WTC11 (cell line): ENCODE results near the gene FCGBP. TPM values are rescaled to one million over a fixed set of nuclear protein-coding genes. Genes with fewer than 3 reads are reported as not detected.

Experiments used
- ATAC-seq: fragments of 200-7000 bp; cut with Tn5 transposase; 2 replicates; pipeline ENCODE4 v1.10.0; 2021; ENCODE audit warnings: mild to moderate bottlenecking, moderate library complexity
- CTCF ChIA-PET: fragments of 300-600 bp; sonication (Branson Sonifier 250); formaldehyde crosslinking; loops from one replicate; lab custom pipeline; 2021; ENCODE audit warnings: antibody characterized with exemption; lab: Charles Lee
- POLR2A ChIA-PET: fragments of 350-600 bp; sonication (Branson Sonifier 250); formaldehyde crosslinking; loops from one replicate; lab custom pipeline; 2021; ENCODE audit warnings: antibody characterized with exemption; lab: Charles Lee
- DNase-seq: peaks from one replicate; pipeline ENCODE4 v3.0.0; 2021; ENCODE audit warnings: low spot score
- H3K27ac Mint-ChIP-seq: 2 replicates; pipeline ENCODE4 v1.8.0; 2021; ENCODE audit warnings: mixed read lengths
- H3K27me3 Mint-ChIP-seq: 2 replicates; pipeline ENCODE4 v1.8.0; 2021; ENCODE audit warnings: low read depth, mild to moderate bottlenecking, moderate library complexity, mixed read lengths
- H3K36me3 Mint-ChIP-seq: 2 replicates; pipeline ENCODE4 v1.8.0; 2021; ENCODE audit warnings: mixed read lengths
- H3K4me1 Mint-ChIP-seq: 2 replicates; pipeline ENCODE4 v1.8.0; 2022; ENCODE audit warnings: mixed read lengths
- H3K4me3 Mint-ChIP-seq: 2 replicates; pipeline ENCODE4 v1.8.0; 2021; ENCODE audit warnings: mild to moderate bottlenecking, moderate library complexity, mixed read lengths
- H3K9me3 Mint-ChIP-seq: 2 replicates; pipeline ENCODE4 v1.8.0; 2021; ENCODE audit warnings: mixed read lengths
- CREB1 ChIP-seq: sonication (generic); formaldehyde crosslinking; IDR thresholded peaks from 2 replicates; pipeline ENCODE4 v1.8.0; 2023; ENCODE audit warnings: mild to moderate bottlenecking, missing genetic modification reagents
- EMX1 ChIP-seq: fragments of 250-450 bp; sonication (Bioruptor Pico); IDR thresholded peaks from 2 replicates; pipeline ENCODE4 v1.8.0; 2021; ENCODE audit warnings: mild to moderate bottlenecking
- ETV6 ChIP-seq: sonication (generic); formaldehyde crosslinking; IDR thresholded peaks from 2 replicates; pipeline ENCODE4 v1.8.1; 2022; ENCODE audit warnings: mild to moderate bottlenecking, missing genetic modification reagents
- HMGXB4 ChIP-seq: sonication (generic); formaldehyde crosslinking; IDR thresholded peaks from 2 replicates; pipeline ENCODE4 v1.8.1; 2023; ENCODE audit warnings: mild to moderate bottlenecking, moderate library complexity, missing genetic modification reagents
- MXD4 ChIP-seq: fragments of 250-450 bp; sonication (Bioruptor Pico); IDR thresholded peaks from 2 replicates; pipeline ENCODE4 v1.8.0; 2021; ENCODE audit warnings: mild to moderate bottlenecking, moderate library complexity, borderline replicate concordance
- MYBL2 ChIP-seq: sonication (generic); formaldehyde crosslinking; IDR thresholded peaks from 2 replicates; pipeline ENCODE4 v1.8.1; 2023; ENCODE audit warnings: mild to moderate bottlenecking, moderate library complexity, missing genetic modification reagents
- NFYB ChIP-seq: sonication (generic); formaldehyde crosslinking; conservative IDR thresholded peaks from 2 replicates; pipeline ENCODE4 v1.8.0; 2022; ENCODE audit warnings: low read depth, missing genetic modification reagents
- NR2C2 ChIP-seq: sonication (generic); formaldehyde crosslinking; IDR thresholded peaks from 2 replicates; pipeline ENCODE4 v1.8.0; 2022; ENCODE audit warnings: mild to moderate bottlenecking, missing genetic modification reagents
- PRDM15 ChIP-seq: sonication (generic); formaldehyde crosslinking; IDR thresholded peaks from 2 replicates; pipeline ENCODE4 v1.8.0; 2022; ENCODE audit warnings: missing genetic modification reagents
- SP1 ChIP-seq: sonication (generic); formaldehyde crosslinking; conservative IDR thresholded peaks from 2 replicates; pipeline ENCODE4 v1.8.1; 2022; ENCODE audit warnings: missing genetic modification reagents
- TEAD4 ChIP-seq: sonication (generic); formaldehyde crosslinking; IDR thresholded peaks from 2 replicates; pipeline ENCODE4 v1.8.0; 2022; ENCODE audit warnings: mild to moderate bottlenecking, missing genetic modification reagents
- ZBTB43 ChIP-seq: sonication (generic); formaldehyde crosslinking; IDR thresholded peaks from 2 replicates; pipeline ENCODE4 v1.8.1; 2023; ENCODE audit warnings: mild to moderate bottlenecking, missing genetic modification reagents
- ZNF121 ChIP-seq: sonication (generic); formaldehyde crosslinking; IDR thresholded peaks from 2 replicates; pipeline ENCODE4 v1.8.0; 2023; ENCODE audit warnings: missing genetic modification reagents
- total RNA-seq: library from RNA; stranded (reverse); gene quantifications from 3 replicates; pipeline ENCODE4 v1.2.3, GENCODE V29; 2021
- TF ChIP-seq, protein P1 (sequence below): sonication (generic); formaldehyde crosslinking; IDR thresholded peaks from 2 replicates; pipeline ENCODE4 v1.8.0; 2022; ENCODE audit warnings: mild to moderate bottlenecking, missing genetic modification reagents
- TF ChIP-seq, protein P2 (sequence below): fragments of 250-450 bp; sonication (Bioruptor Pico); IDR thresholded peaks from 2 replicates; pipeline ENCODE4 v1.9.0; 2021; ENCODE audit warnings: mild to moderate bottlenecking
- TF ChIP-seq, protein P3 (sequence below): sonication (generic); formaldehyde crosslinking; conservative IDR thresholded peaks from 2 replicates; pipeline ENCODE4 v1.8.1; 2022; ENCODE audit warnings: mild to moderate bottlenecking, missing genetic modification reagents
- TF ChIP-seq, protein P4 (sequence below): sonication (generic); formaldehyde crosslinking; IDR thresholded peaks from 2 replicates; pipeline ENCODE4 v1.8.1; 2022; ENCODE audit warnings: low read depth, missing genetic modification reagents, borderline replicate concordance

The FCGBP gene
- total RNA-seq, 1 experiment from 2014 or later, result 2.8 TPM

GRCh38 chr19:39919976-39920375 is 14.5 kb downstream of the FCGBP start:
- H3K9me3 Mint-ChIP-seq, result no peaks in the 10 kb centered on the region
- no peak for ATAC-seq
- TF ChIP-seq, protein P1, sequence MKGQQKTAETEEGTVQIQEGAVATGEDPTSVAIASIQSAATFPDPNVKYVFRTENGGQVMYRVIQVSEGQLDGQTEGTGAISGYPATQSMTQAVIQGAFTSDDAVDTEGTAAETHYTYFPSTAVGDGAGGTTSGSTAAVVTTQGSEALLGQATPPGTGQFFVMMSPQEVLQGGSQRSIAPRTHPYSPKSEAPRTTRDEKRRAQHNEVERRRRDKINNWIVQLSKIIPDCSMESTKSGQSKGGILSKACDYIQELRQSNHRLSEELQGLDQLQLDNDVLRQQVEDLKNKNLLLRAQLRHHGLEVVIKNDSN (CRISPR knock-in tag), result no peak
- TF ChIP-seq, protein P2, sequence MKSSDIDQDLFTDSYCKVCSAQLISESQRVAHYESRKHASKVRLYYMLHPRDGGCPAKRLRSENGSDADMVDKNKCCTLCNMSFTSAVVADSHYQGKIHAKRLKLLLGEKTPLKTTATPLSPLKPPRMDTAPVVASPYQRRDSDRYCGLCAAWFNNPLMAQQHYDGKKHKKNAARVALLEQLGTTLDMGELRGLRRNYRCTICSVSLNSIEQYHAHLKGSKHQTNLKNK (CRISPR knock-in tag), result no peak
- TF ChIP-seq NFYB (no peak), SP1 (CRISPR knock-in tag) (no peak), EMX1 (no peak), ZBTB43 (CRISPR knock-in tag) (no peak), TEAD4 (CRISPR knock-in tag) (no peak), CREB1 (CRISPR knock-in tag) (no peak), HMGXB4 (CRISPR knock-in tag) (no peak), MXD4 (no peak)
- TF ChIP-seq, protein P3, sequence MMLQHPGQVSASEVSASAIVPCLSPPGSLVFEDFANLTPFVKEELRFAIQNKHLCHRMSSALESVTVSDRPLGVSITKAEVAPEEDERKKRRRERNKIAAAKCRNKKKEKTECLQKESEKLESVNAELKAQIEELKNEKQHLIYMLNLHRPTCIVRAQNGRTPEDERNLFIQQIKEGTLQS (CRISPR knock-in tag), result no peak
- TF ChIP-seq, all 79 proteins: peak for 0

DNA sequence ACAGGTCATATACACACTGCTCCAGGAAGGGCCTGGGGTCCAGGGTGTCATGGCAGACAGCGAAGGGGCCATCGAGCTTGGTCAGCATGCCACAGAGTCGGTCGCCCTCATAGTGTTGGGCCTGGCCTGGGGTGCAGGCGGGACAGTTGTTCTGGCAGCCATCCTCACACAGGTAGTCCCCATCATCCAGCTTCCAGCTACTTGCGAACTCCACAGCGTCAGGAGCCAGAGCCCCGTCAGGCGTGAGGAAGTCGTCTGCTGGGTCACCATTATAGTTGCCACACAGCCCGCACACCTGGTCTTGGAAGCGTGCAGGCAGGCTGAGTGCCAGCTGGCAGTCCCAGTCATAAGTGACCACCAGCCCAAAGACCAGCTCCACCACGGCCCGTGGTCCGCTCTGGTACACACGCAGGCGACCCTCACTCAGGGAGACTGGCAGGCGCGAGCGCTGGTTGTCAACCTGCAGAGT is 16.2 kb downstream of the FCGBP start:
- TF ChIP-seq PRDM15 (CRISPR knock-in tag), result no peak
- Mint-ChIP-seq H3K4me3 (no peak overlapping the region), H3K27ac (no peak overlapping the region), H3K9me3 (no peaks in the 10 kb centered on the region), H3K27me3 (no peaks in the 10 kb centered on the region), H3K4me1 (no peaks in the 10 kb centered on the region), H3K36me3 (no peaks in the 10 kb centered on the region)
- DNase-seq (no peak), ATAC-seq (no peak)
- POLR2A ChIA-PET, result no interaction called here
- CTCF ChIA-PET, result no interaction called here

More at GRCh38 chr19:39919976-39920375, 14.5 kb downstream of the FCGBP start:
- Mint-ChIP-seq H3K4me1 (peaks cover 2% of the 10 kb centered on the region; the same call in 1 of the 2 replicates), H3K27ac (no peak overlapping the region), H3K36me3 (no peaks in the 10 kb centered on the region), H3K4me3 (no peak overlapping the region), H3K27me3 (no peaks in the 10 kb centered on the region)
- no peak for DNase-seq
- CTCF ChIA-PET, result no interaction called here
- POLR2A ChIA-PET, result no interaction called here

DNA sequence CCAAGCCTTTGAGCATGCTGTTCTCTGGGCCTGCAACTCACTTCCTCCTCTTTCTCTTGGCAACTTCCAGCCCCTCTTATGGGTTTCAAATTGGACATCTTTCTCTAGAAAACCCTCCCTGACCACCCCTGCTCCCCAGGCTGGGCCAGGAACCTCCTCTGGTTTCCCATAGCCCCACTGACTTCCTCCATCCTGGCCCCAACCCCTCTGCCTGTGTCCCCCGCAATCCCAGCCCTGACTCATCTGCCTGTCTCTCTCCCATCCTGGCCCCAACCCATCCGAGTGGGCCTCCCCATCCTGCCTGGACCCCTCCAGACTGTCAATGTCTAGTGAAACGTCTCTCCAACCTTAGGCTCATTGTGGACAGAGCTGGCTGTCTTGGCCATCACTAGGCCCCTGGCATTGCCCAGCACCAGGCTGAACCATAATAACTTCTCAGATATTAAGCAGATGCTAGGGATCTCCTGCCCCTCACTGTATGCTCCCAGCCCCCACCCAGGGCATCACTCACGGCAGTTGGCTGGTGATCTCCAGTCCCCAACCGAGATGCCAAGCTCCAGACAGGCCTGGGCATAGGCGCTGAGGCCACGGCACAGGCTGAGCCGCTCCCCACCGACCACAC is 16.8 kb downstream of the FCGBP start:
- TF ChIP-seq MYBL2 (CRISPR knock-in tag) (no peak), ETV6 (CRISPR knock-in tag) (no peak), NFYB (no peak), HMGXB4 (CRISPR knock-in tag) (no peak), NR2C2 (CRISPR knock-in tag) (no peak), ZNF121 (CRISPR knock-in tag) (no peak)
- TF ChIP-seq, protein P4, sequence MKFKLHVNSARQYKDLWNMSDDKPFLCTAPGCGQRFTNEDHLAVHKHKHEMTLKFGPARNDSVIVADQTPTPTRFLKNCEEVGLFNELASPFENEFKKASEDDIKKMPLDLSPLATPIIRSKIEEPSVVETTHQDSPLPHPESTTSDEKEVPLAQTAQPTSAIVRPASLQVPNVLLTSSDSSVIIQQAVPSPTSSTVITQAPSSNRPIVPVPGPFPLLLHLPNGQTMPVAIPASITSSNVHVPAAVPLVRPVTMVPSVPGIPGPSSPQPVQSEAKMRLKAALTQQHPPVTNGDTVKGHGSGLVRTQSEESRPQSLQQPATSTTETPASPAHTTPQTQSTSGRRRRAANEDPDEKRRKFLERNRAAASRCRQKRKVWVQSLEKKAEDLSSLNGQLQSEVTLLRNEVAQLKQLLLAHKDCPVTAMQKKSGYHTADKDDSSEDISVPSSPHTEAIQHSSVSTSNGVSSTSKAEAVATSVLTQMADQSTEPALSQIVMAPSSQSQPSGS, result no peak
- DNase-seq (no peak), ATAC-seq (no peak)
- CTCF ChIA-PET, result no interaction called here
- POLR2A ChIA-PET, result no interaction called here
- H3K27me3 Mint-ChIP-seq, result no peaks in the 10 kb centered on the region
- H3K9me3 Mint-ChIP-seq, result no peaks in the 10 kb centered on the region
- no peaks in the 10 kb centered on the region for H3K36me3 Mint-ChIP-seq
- H3K4me1 Mint-ChIP-seq, result no peaks in the 10 kb centered on the region
- H3K27ac Mint-ChIP-seq, result no peak overlapping the region
- no peak overlapping the region for H3K4me3 Mint-ChIP-seq
